Ishikawa (cell line): Measurements from ENCODE around the gene CHCHD6.

ENCODE experiments used
- CEBPB ChIP-seq: IDR thresholded peaks from 2 replicates; pipeline ENCODE4 v1.6.1; 2012
- EGR1 ChIP-seq: IDR thresholded peaks from 2 replicates; pipeline ENCODE4 v1.6.1; 2012
- TEAD4 ChIP-seq: IDR thresholded peaks from 2 replicates; pipeline ENCODE4 v1.6.1; 2012
- TF ChIP-seq, protein P1 (sequence below): IDR thresholded peaks from 2 replicates; pipeline ENCODE4 v1.6.1; 2012; ENCODE audit warnings: low read depth, mild to moderate bottlenecking

DNA sequence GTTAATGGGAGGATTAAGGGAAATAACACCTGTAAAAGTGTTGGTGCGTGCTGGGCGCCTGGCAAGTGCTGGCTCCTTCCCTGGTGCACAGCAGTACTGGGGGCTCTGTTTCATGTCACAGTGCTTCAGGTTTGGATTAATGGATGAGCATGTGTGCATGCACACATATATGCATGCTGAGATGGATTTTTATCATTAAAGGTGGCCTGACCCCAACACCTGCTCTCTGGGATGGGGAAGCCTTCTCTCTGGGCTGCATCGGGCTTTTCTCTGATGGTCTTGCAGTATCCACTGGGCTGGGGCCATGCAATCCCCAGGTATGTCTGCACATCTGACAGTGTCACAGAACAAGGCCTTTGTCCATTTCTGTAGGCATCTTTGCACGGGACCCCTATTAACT, 151.3 kb downstream of the CHCHD6 start:
- TF ChIP-seq TEAD4 (no peak), CEBPB (no peak), EGR1 (no peak)
- TF ChIP-seq, protein P1, sequence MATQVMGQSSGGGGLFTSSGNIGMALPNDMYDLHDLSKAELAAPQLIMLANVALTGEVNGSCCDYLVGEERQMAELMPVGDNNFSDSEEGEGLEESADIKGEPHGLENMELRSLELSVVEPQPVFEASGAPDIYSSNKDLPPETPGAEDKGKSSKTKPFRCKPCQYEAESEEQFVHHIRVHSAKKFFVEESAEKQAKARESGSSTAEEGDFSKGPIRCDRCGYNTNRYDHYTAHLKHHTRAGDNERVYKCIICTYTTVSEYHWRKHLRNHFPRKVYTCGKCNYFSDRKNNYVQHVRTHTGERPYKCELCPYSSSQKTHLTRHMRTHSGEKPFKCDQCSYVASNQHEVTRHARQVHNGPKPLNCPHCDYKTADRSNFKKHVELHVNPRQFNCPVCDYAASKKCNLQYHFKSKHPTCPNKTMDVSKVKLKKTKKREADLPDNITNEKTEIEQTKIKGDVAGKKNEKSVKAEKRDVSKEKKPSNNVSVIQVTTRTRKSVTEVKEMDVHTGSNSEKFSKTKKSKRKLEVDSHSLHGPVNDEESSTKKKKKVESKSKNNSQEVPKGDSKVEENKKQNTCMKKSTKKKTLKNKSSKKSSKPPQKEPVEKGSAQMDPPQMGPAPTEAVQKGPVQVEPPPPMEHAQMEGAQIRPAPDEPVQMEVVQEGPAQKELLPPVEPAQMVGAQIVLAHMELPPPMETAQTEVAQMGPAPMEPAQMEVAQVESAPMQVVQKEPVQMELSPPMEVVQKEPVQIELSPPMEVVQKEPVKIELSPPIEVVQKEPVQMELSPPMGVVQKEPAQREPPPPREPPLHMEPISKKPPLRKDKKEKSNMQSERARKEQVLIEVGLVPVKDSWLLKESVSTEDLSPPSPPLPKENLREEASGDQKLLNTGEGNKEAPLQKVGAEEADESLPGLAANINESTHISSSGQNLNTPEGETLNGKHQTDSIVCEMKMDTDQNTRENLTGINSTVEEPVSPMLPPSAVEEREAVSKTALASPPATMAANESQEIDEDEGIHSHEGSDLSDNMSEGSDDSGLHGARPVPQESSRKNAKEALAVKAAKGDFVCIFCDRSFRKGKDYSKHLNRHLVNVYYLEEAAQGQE = no peak
